Measurements from ENCODE around the gene FUNDC2. TPM values are rescaled to one million over a fixed set of nuclear protein-coding genes. Genes with fewer than 3 reads are reported as not detected.

Gene FUNDC2
- polyA plus RNA-seq, 3 donors, result 42.7 to 166 (median 148) TPM

DNA sequence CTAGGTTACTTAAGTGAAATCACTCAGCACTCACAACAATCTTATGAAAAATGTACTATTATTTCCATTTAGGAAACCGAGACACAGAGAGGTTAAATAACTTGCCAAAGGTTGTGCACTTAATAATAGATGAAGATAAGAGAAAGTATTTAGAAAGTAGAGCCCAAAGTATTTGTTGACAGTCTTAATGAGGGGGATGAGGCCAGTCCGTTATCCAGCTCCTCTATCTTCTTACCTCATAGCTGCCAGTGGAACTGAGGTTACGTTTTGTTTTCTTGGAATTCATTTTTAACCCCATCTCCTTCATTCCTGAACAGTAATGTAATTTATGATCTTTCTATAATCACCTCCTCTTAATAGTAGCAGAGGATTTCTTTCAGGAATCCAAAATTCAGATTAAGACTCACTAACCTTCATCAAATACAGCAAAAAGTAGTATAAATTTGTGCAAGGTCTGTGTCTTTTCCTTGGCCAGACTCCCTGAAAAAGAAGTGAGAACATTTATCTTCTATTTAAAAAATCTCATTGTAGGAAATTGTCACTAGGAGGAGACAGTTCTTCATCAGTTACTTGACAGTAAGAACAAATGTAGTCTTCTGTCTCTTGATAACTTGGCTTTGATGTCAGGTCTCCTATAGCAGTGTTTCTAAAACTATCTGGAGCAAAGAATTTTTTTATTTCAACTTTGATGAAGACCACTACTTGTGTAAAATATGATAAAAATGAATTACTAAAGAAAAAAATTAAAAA, 39.6 kb upstream of the FUNDC2 start:
- Mint-ChIP-seq H3K27ac (no peak overlapping the region), H3K27me3 (ENCODE audit: low read depth in 3 of 3) (peaks cover 0 to 1% (median 0%) of the 10 kb centered on the region in 3 donors), H3K4me1 (no peaks in the 10 kb centered on the region), H3K36me3 (no peaks in the 10 kb centered on the region), H3K9me3 (no peaks in the 10 kb centered on the region), H3K4me3 (no peak overlapping the region)
- Histone ChIP-seq H3K4me3 (replicated peaks in 1 of 3; ENCODE audit: low read depth in 2 of 3, low read length in 3 of 3) (no peak overlapping the region), H3K36me3 (replicated peaks in 1 of 2; ENCODE audit: control insufficient read depth in 1 of 2, insufficient read depth in 2 of 2, low read length in 2 of 2) (no peaks in the 10 kb centered on the region), H2AFZ (ENCODE audit: insufficient read depth, low read depth, low read length, poor library complexity, severe bottlenecking) (no peak overlapping the region), H3K9me3 (replicated peaks in 1 of 2; ENCODE audit: control insufficient read depth in 1 of 2, insufficient read depth in 1 of 2, low read length in 2 of 2) (no peaks in the 10 kb centered on the region), H3K4me2 (replicated peaks; ENCODE audit: extremely low read depth, low read length, poor library complexity, severe bottlenecking) (no peak overlapping the region), H3K27me3 (ENCODE audit: control insufficient read depth in 2 of 2, insufficient read depth in 2 of 2, low read length in 2 of 2) (no peaks in the 10 kb centered on the region), H3K4me1 (ENCODE audit: control insufficient read depth in 1 of 2, insufficient read depth in 2 of 2, low read length in 2 of 2) (no peaks in the 10 kb centered on the region), H3K27ac (ENCODE audit: low read depth in 1 of 2, low read length in 2 of 2) (no peak overlapping the region), H3K9ac (ENCODE audit: insufficient read depth, low read length, poor library complexity, severe bottlenecking) (no peak overlapping the region), H4K20me1 (ENCODE audit: insufficient read depth, low read length) (no peaks in the 10 kb centered on the region), H3K79me2 (ENCODE audit: insufficient read depth, low read length) (no peaks in the 10 kb centered on the region)
- TF ChIP-seq CTCF (IDR thresholded peaks at IDR 0.05), result no peak
- intact Hi-C loops (cut with micrococcal nuclease), result loop anchor here in 1 of 2 donors (10.0 kb wide), 1 partner anchor 68 kb away; no protein-coding TSS in a partner anchor
- WGBS (ENCODE audit: insufficient coverage), result no CpG with 5 or more reads among the region's 3 CpGs
- DNase-seq, result no peak

- H3K9ac ChIP-seq (ENCODE audit: insufficient read depth, low read length, poor library complexity, severe bottlenecking), result no peak overlapping the region
- no peak overlapping the region for H3K4me2 ChIP-seq (replicated peaks; ENCODE audit: extremely low read depth, low read length, poor library complexity, severe bottlenecking)
- no peaks in the 10 kb centered on the region for H4K20me1 ChIP-seq (ENCODE audit: insufficient read depth, low read length)
- no peaks in the 10 kb centered on the region for H3K36me3 ChIP-seq (replicated peaks in 1 of 2; ENCODE audit: control insufficient read depth in 1 of 2, insufficient read depth in 2 of 2, low read length in 2 of 2)
- H2AFZ ChIP-seq (ENCODE audit: insufficient read depth, low read depth, low read length, poor library complexity, severe bottlenecking), result no peak overlapping the region
- TF ChIP-seq CTCF (IDR thresholded peaks at IDR 0.05), result no peak
- H3K9me3 ChIP-seq (replicated peaks in 1 of 2; ENCODE audit: control insufficient read depth in 1 of 2, insufficient read depth in 1 of 2, low read length in 2 of 2), result no peaks in the 10 kb centered on the region
- WGBS (ENCODE audit: insufficient coverage), result no CpG with 5 or more reads among the region's 3 CpGs
- no peak overlapping the region for H3K4me3 ChIP-seq (replicated peaks in 1 of 3; ENCODE audit: low read depth in 2 of 3, low read length in 3 of 3)
- no peaks in the 10 kb centered on the region for H3K79me2 ChIP-seq (ENCODE audit: insufficient read depth, low read length)
- Mint-ChIP-seq H3K36me3 (no peaks in the 10 kb centered on the region), H3K27ac (no peak overlapping the region), H3K27me3 (ENCODE audit: low read depth in 3 of 3) (peaks cover 0 to 1% (median 0%) of the 10 kb centered on the region in 3 donors), H3K4me3 (no peak overlapping the region), H3K4me1 (no peaks in the 10 kb centered on the region), H3K9me3 (no peaks in the 10 kb centered on the region)
- H3K4me1 ChIP-seq (ENCODE audit: control insufficient read depth in 1 of 2, insufficient read depth in 2 of 2, low read length in 2 of 2), result no peaks in the 10 kb centered on the region
- no peaks in the 10 kb centered on the region for H3K27me3 ChIP-seq (ENCODE audit: control insufficient read depth in 2 of 2, insufficient read depth in 2 of 2, low read length in 2 of 2)
- DNase-seq, result no peak
- H3K27ac ChIP-seq (ENCODE audit: low read depth in 1 of 2, low read length in 2 of 2), result no peak overlapping the region
- intact Hi-C loops (cut with micrococcal nuclease), result loop anchor here in 1 of 2 donors (10.0 kb wide), 1 partner anchor 67 kb away; no protein-coding TSS in a partner anchor
Measured at GRCh38 chrX:154987940-154988339, 38.7 kb upstream of the FUNDC2 start.

All from CD14-positive monocyte (primary cell).